Measurements from ENCODE around the gene CTDSP2.
A peak's percentile ranks its signal among the peaks of the same experiment; 100 is the strongest.
"Not testable (repeated sequence)": the region's sequence is repeated elsewhere in the genome, so short reads cannot be mapped to it uniquely, and the experiment has no call there.

CTDSP2 gene, protein sequence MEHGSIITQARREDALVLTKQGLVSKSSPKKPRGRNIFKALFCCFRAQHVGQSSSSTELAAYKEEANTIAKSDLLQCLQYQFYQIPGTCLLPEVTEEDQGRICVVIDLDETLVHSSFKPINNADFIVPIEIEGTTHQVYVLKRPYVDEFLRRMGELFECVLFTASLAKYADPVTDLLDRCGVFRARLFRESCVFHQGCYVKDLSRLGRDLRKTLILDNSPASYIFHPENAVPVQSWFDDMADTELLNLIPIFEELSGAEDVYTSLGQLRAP

DNA sequence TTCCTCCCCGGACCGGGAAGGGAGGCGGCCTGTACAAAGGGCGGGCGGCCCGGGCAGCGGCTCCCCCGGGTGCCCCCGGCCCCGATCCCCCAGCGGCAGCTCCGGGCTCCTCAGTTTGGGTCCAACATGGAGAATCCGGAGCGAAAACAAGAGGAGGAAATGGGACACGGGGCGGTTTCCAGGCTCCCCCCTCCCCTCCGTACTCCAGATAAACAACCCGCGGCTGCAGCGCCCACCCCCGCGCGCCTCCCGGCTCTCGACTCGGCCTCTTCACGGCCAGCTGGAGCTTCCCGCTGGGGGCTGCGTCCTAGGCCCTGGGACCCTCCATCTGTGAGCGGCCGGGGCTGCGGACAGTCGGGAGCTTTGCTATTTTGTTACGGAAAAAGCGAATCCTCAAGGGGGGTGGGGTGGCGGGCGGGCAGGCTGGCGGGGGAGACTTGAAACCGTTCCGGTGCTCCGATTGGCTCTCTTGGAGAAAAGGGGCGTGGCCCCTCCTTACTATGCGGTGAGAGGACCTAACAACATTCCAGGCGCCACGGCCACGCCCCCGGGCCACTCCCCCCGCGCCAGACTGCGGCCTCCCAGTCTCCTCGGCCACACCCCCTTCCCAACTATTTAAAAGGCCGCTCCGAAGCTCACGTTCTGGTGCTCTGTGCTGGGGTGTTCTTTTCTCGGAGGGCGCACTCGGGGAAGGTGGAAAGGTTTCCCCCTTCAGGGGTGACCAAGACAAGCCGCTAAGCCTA, at the start of gene CTDSP2:
Gene CTDSP2, minus strand, starts transcription at position 153 of the 743 bp plus-strand sequence. CDS start 294 bp downstream, outside the sequence.
- DNase-seq, result peak; percentile 80

DNA sequence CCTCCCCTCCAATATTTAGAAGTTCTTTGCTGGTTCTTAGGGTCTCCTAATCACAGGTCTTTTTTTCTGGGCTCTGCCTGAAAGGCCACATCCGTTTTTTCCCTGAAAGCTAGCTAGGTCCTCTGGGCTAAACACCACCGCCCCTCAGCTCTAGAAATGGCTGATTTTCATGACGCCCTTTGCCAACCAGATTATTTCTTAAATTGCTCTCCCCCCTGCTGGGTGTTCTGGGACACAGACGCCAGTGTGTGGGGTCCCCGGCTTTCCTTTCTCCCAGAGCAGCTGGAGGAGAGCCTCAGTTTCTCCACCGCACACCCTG, 49.5 kb upstream of the CTDSP2 start:
- no peak for DNase-seq

DNA sequence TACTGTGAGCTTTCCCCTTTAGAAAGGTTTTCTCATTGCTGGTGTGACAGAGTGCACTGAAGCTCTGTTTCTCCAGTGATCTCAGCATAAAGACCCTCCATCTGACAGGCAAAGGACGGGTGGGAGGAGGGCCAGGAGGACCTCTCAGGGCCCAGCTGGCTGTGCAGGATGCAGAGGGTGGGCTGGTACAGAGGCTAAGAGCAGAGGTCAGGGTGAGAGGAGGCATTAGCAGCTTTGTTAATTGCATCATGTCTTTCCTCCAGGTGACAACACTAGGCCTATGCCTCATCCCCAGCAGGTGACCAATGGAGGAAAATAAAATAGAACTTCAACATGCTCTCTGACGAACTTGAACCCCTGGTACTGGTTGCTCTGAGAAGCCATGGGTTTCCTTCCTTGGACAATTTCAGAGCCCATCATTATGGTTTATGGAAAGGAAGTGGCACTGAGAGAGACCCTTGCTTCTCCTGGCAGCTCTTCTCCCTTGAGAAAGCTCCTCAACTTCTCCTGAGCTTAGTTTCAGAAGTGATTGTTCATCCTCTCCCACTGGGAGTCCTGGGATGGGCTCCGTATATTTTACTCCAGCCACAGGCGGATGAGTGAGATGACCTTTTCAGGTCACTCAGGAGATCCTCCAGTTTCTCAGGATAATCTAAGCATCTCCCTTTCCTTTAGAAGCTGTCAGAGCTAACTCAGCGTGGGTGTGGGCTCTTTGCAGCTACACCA, 49.0 kb upstream of the CTDSP2 start:
- DNase-seq, result no peak

DNA sequence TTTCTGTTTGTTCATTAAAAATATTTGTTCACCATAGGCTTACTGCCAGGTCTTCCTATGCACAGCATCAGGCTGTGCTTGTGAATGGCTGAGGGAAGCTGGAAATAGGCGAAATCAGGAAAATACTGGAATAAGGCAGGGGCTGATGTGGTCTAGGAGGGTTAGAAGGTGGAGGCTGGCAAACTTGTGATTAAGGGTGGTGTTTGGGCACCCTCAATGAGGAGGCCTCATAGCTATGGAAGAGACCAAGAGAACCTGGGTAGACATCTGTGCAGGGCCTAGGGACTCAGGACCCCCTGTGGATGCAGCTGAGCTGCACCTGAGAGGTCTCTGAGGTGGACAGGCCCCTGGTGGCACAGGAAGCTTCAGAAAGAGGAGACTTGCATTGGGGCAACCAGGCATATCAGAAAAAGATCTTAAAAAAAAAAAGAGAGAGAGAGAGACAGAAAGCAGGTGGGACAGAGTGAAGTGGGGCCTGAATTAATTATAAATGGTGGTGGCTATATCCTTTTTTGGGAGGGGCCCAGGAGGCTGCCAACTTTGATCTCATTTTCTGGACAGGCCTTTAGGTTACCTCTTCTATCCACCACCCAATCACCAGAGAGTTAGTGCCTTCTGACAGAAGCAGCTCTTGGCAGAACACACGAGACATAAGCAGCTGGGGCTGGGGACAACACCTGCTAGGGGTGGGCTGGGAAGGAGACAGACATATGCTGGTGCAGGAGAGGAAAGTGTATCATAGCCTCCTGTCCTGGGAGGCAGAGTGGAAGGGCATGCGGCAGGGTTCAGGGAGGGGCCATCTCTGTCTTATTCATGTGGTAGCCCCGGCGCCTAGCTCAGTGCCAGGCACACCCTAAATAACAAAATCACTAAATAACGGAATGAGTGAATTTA, 48.1 kb upstream of the CTDSP2 start:
- DNase-seq, result no peak

DNA sequence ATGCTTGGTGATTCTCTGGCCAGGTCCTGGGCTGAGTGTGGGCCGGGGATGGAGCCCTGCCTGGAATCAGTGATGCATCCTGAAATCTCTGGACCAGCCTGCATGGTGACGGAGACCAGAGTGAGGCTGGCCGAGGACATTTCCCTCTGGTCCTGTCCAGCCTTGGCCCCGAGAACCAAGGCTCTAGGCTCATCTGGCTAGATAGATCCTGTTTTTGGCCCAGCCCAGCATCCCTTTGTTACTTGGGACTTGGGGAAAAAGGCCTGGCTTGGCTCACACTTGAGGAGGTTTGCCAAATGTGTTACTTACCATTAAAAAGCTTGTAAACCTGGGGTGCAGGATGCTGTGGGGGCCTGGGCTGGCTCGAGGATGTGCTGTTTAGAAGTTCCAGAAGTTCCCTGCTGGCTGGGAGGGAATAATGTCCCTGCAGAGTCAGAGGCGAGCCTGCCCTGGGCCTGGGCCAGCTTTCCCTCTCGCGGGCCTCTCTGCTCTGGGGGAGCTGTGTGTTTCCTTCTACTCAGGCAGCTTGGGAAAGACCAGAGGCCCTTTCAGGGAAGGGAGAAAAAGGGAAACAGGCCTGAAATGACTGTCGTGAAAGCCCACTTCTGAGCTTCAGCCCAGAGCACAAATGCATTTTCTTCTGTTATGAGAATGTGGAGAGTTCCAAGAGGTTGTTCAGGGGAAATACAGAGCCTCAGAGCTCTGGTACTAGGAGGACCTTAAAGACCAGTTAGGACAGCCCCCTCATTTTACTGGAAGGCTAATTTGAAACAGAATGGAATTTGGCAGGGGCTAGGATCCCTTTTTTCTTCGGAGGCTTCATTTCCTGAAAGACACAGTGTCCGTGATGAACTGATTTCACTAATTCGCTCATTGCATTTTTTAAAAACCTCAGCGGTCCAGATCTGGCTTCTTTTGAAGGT, 47.2 kb upstream of the CTDSP2 start:
- DNase-seq, result no peak

DNA sequence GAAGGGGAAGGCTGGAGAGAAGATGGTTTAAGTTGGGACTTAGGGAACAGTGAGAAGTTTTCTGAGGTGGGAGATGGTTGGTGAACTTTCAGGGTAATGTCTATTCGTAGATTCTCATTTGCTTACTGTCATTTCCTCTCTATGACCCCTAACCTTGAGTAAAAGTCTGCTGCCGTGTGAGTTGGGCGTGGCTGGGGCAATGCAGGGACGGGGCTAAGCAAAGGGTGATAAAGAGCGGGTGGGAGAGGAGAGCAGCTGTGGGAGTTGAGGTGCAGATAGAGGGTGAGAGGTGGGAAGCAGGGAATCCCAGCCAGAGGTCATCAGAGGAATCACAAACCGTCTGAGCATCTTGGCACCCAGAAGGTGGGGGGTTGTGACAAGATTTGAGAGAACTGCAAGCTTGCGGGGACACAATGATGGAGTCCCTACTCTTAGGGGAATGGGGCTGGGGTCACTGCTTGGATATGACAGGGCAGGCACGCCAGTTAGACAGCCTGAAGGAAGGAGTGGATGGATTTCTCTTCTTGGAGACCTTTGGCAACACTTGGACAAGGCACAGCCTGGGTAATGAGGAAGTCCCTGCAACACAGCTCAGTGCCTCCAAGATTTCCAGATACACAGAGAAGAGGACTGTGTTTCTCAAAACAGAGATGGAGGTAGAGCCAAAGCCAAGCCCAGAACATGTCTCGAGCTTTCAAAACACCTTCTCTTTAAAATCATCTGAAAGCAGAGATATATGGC, 45.9 kb upstream of the CTDSP2 start:
- no peak for DNase-seq

DNA sequence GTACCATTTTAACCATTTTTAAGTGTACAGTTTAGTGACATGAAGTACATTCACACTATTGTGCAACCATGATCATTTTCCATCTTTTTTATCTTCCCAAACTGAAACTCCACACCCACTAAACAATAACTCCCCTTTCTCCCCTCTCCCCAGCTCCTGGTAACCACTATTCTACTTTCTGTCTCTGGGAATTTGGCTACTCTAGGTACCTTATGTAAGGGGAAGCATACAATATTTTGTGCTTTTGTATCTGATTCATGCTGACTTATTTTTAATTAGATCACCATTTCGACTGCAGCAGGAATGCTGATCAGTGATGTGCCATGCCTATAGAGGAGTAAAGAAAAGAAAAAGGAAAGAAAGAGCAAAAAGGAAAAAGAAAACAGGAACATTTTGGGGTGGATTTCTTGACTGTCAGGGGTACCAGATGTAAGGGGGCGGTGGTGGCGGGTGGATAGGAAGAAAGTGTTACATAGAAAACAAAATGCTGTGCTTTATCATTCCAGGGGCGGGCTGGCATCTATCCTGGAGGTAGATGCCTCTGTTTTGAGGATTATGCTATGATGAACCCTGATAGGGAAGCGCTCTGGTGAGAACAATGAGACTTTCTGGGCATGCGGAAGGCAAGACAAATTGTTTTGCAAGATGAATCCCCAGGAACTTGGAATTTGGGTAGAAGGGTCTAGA, 45.2 kb upstream of the CTDSP2 start:
- DNase-seq, result no peak

DNA sequence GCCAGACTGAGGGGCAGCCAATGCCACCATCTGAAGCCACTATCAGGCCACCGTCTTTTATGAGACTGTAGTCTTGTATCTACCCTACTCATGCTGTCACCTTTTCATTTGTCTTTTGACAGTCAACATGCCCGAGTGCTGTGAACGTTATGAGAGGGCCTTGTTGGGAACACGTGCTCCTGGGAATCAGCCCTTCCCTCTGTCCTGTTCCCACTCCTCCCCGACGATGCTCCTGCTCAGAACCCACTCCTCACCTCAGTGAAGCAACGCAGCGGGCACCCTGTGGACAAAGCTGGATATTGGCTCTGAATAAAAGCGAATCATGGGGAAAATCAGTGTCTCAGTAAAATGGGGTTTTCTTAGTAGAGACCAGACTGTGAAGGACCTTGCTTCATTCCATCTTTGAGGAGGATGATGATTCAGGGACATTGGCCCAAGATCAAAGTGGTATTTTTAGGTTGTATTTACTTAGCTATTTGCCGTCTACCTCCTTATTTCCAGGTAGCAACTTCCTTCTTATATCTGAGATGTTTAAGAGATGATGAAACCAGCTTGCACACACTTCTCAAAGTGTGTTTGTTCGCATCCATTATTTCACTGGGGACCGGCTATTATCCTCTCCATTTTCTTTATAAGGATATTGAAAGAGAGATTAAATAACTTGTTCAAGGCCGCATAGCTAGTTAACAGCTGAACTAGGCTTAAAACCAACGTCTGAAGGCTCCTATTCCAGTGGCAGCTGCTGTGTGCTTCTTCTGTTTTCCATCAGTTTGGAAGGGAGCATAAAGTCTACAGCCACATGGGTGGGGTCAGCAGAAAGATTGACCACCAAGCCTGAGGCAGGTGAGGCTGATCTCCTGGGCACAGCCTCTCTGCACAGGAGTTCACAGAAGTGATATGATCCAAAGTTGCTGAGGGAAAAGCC, 43.9 kb upstream of the CTDSP2 start:
- DNase-seq, result no peak

DNA sequence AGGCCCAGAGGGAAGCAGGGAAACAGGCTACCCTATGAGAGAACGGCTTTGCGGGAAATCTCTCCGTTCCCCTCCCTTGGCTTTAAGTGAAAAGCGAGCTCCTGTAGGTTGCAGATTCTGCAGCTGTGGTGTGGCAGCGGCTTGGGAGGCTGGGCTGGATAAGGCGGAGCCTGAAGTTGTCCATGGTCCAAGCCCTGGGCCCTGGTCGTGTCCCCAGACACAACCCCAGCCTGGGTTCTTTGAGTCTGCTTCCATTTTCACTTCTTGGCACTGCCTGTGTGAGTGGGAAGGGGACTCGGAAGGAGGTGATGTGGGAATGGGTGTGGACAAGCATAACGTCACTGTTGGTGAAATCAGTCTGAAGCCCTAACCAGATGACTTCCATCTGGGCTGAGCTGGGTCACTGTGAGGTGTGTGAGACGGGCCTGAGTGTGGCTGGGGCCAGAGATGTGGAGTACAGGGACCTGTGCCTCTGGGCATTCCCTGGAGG, 43.0 kb upstream of the CTDSP2 start:
- no peak for DNase-seq

DNA sequence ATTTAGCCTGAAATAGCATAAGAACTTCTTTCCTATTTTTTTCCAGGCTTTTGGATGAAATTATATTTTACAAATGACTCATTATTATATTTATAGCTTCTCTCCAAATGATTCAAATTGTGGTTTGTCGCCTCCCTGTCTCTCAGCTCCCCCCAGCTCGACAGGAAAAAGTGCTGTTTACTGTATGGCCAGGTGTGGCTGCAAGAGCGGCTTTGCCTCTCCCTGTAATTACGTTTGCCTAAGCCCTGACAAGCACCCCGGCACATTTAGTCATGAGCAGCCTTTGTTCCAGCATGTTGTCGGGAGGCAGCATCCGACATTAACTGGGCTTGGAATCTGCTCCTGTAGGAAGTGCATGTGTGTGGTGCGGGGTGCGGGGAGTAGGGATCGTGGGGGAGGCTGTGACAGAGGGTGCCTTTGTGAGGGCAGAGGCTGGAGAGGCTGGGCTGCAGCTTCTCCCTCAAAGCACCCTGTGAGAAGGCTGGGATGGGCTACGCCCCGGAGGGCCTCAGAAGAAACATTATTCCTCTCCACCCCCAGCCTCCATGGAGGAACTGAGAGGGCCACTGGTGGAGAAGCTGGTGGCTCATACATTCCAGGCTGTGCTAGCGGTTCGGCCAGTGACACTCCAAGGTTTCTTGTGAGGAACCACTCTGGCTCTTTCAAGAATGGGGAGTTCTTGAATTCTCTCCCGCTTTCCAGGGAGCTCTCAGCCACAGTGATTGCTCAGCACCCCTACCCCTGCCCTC, 42.1 kb upstream of the CTDSP2 start:
- no peak for DNase-seq

DNA sequence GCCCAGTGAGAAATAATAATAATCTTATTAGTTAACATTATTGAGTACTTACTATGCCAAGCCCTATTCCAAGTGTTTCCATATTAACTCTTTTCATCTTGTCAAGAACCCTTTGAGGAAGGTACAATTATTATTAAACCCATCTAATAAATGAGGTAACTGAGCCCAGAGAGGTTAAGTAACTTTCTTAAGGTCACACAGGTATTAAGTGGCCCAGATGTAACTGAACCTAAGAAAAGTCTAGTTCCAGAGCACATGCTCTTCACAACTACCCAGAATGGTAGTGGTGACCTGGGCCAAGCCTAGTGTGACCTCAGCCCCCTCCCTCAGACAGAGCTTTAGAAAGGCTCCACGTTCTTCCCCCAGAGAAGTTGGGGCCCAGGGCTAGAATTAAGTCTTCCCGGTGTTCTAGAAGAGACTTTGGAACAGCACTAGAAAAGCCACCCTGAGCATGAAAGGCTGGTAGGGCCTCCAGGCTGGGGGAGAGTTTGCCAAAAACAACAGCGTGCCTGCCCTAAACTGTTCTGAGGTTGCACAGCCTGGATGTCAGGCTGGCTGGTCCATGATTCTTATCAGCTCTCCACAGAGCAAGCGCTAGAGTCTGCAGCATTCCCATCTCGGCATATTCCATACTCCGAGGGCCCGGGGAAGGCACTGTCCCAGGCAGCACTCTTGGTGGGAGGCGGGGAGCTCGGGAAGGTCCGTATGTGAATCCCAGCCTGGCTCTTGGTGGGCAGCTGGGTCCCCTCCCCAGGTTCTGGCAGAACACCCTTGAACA, 41.3 kb upstream of the CTDSP2 start:
- no peak for DNase-seq

DNA sequence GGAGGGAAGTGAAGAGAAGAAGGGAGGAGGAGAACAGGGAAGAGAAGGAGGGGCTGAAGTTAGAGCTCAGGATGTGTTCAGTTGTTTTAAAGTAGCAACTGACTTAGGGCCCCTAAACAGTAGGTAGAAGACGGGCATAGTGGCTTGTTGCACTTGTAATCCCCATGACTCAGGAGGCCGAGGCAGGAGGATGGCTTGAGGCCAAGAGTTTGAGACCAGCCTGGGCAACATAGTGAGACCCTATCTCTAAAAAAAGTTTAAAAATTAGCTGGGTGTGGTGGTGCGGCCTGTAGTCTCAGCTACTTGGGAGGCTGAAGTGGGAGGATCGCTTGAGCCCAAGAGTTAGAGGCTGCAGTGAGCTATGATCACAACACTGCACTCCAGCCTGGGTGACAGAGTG, 40.4 kb upstream of the CTDSP2 start:
- DNase-seq, result not testable (repeated sequence)

DNA sequence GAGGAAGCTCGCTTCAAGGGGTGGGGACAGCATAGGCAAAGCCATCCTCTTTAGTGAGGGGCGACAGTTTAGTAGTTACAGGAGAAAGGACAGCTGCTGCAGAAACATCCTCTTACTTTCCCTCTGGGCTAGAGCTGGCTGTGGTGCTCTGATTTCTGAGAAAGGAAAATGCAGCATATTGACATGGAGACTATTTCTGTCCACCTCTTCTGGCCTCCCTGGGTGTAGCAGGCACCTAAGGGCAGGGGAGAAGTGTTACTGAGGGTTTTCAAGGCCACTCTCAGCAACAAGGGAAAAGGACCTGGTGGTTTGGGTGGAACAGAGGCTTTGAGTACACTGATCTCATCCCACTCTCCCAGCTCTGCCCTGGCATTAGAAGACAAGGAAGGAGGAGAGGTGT, 40.0 kb upstream of the CTDSP2 start:
- no peak for DNase-seq

DNA sequence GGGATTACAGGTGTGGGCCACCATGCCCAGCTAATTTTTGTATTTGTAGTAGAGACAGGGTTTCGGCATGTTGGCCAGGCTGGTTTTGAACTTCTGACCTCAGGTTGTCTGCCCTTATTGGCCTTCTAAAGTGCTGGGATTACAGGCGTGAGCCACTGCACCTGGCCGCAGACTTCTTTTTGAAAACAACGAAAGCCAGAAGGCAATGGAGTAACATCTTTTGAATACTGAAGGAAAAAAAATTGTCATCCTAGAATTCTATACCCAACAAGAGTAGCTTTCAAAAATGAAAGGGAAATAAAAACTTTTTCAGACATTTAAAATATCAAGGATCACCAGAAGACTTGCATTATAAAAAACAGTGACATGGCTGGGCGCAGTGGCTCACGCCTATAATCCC, 38.7 kb upstream of the CTDSP2 start:
- no peak for DNase-seq

DNA sequence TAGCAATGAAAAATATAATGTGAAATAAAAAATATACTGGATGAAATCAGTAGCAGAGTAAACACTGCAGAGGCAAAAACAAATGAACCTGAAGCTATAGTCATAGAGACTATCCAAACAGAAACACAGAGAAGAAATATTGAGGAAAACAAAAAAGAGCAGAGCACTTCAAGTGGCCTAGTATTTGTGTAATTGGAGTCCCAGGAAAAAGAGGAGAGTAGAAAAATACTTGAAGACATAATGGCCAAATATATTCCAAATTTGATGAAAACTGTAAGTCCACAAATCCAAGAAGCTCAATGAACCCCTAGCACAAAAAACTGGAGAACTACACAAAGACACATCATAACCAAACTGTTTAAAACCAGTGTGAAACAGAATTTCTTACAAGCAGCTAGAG, 37.2 kb upstream of the CTDSP2 start:
- no peak for DNase-seq

DNA sequence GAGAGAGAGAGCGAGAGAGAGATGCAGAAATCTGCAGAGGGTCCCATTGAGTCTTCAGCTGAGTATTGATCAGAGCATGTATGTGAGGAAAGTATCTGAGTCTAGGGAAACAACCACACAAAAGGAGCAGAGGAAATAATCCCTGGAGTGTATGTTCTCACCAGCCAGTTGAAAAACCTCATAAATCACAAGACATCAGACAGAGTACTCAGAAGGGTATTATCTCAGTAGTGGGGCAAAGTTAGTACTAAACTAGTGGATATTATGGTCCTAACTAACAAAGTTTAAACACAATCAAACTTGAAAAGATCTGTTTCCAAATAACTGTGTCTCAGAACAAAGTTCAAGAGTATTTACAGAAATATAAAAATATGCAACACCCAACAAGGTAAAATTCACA, 36.5 kb upstream of the CTDSP2 start:
- DNase-seq, result no peak

DNA sequence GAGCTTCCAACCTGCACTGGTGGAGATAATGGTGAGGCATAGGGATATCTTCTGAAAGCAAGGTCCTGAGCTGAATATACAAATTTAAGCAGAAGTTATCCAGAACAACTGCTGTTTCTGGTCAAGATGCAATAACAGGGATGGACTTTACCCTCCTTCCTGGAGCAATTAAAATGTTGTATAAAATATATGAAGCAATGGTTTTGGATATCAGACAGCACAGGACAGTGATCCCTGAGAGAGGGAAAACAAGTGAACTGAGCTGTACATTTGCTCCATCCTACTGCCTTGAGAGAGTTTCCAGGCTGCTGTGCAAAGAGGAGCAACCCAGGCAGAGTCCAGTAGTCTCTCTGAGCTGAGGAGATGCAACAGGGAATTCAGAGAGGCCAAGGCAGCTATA, 36.0 kb upstream of the CTDSP2 start:
- DNase-seq, result no peak

DNA sequence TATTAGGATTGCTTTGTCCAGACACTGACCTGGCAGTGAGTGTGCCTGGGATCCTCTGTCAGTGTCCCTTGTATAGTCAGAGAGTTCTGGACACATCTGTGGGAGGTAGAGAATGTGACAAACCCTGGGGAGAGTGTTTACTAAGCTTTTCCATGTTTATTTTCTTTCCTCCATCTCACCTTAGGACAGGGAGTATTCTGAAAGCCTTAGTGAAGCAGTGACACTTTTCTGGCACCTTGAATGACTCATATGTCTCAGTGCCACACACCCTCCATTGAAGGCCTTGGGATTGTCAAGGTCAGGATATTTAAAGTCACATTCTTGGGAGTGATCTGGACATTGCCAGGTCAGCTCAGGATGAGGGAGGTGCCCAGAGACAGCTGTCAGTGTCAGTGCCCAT, 34.9 kb upstream of the CTDSP2 start:
- no peak for DNase-seq

Data from activated effector memory CD4-positive, alpha-beta T cell treated with Interleukin-2 at 50 U/mL for 16 hours (primary cell).